Esophagus squamous epithelium (tissue), 5 donors: ENCODE results near the gene COX7B. TPM values are rescaled to one million over a fixed set of nuclear protein-coding genes. Genes with fewer than 3 reads are reported as not detected.
"Not testable (repeated sequence)": the region's sequence is repeated elsewhere in the genome, so short reads cannot be mapped to it uniquely, and the experiment has no call there.

Experiments
- DNase-seq: peaks from one replicate; lab custom pipeline; 2025; lab: John Stamatoyannopoulos, UW
- H3K27ac ChIP-seq, 4 donors: fragments of 200-600 bp; sonication (generic); one replicate each; pipeline ENCODE4 v1.5.1; 2016 to 2019; ENCODE audit warnings: mild to moderate bottlenecking in 1 of 4
- H3K27me3 ChIP-seq, 4 donors: fragments of 200-600 bp; sonication (generic); 1 replicate in 3 of 4; 2 replicates in 1 of 4; pipeline versions ENCODE4 v1.5.1 to v1.6.0; 2017 to 2021; ENCODE audit warnings: antibody characterized with exemption in 1 of 4
- H3K36me3 ChIP-seq, 3 donors: fragments of 200-600 bp; sonication (generic); one replicate each; pipeline ENCODE4 v1.5.1; 2016 to 2019
- H3K4me1 ChIP-seq, 3 donors: fragments of 200-600 bp; sonication (generic); one replicate each; pipeline ENCODE4 v1.5.1; 2017 to 2019
- H3K4me3 ChIP-seq, 4 donors: fragments of 200-600 bp; sonication (generic); 1 replicate in 3 of 4; 2 replicates in 1 of 4; pipeline ENCODE4 v1.5.1; 2016 to 2019; ENCODE audit warnings: mild to moderate bottlenecking in 2 of 4, moderate library complexity in 1 of 4
- H3K9me3 ChIP-seq, 3 donors: fragments of 200-600 bp; sonication (generic); one replicate each; pipeline ENCODE4 v1.5.1; 2016 to 2019
- CTCF ChIP-seq, 6 experiments: fragments of 450-650 bp in 4 of 6; fragments of 200-600 bp in 2 of 6; sonication (generic) in 2 of 6; IDR thresholded peaks; one replicate each; pipeline ENCODE4 v1.5.1; 2016 to 2019; ENCODE audit warnings: antibody characterized with exemption in 6 of 6, mild to moderate bottlenecking in 4 of 6, moderate library complexity in 4 of 6
- POLR2A ChIP-seq, 4 donors: fragments of 450-650 bp; IDR thresholded peaks; one replicate each; pipeline ENCODE4 v1.6.1; 2017; ENCODE audit warnings: antibody characterized with exemption in 4 of 4, mild to moderate bottlenecking in 4 of 4, moderate library complexity in 3 of 4
- WGBS, 2 donors: methylation state at CpG; one replicate each; pipeline ENCODE4 v1.1.5; 2018; 5-methylcytosine and 5-hydroxymethylcytosine counted together
- intact Hi-C: fragments of 100-400 bp; cut with DNase I; formaldehyde crosslinking; loops from one replicate; pipeline ENCODE4 v1.15.0; 2022
- total RNA-seq, 4 donors: library from RNA; depleted of rRNA; stranded (reverse); fragments of >200 nt; gene quantifications; one replicate each; pipeline ENCODE4 v1.1.0, GENCODE V29; 2016
- donor health status: DM: yes; HTN: yes; CAD: no.

Gene COX7B, protein sequence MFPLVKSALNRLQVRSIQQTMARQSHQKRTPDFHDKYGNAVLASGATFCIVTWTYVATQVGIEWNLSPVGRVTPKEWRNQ
- total RNA-seq, result 100 to 1,000 TPM; 557 to 908 (median 740) TPM

GRCh38 chrX:77899081-77899828 lies at the start of gene COX7B:
Gene COX7B (plus strand): TSS chrX:77899468. CDS start chrX:77899554, 86 bp downstream.
- intact Hi-C loops, result no loop called here
- Histone ChIP-seq H3K9me3 (no peaks in the 10 kb centered on the region), H3K36me3 (peaks cover 0 to 28% (median 0%) of the 10 kb centered on the region in 3 donors), H3K4me1 (peaks cover 0 to 29% (median 4%) of the 10 kb centered on the region in 3 donors), H3K4me3 (peak within 1 kb of the TSS; percentile 45 to 73 (median 60)), H3K27ac (peak within 1 kb of the TSS; percentile 83 to 92 (median 91)), H3K27me3 (no peaks in the 10 kb centered on the region)
- no peak for DNase-seq
- 1 to 35% methylated on average over 20 to 28 of the region's 28 CpGs for WGBS, 2 donors
- TF ChIP-seq CTCF (IDR thresholded peaks at IDR 0.05) (peak in 3 of 6 experiments; percentile 24 to 42 (median 30)), POLR2A (IDR thresholded peaks at IDR 0.05) (peak in 2 of 4 donors; percentile 62 to 73)

DNA sequence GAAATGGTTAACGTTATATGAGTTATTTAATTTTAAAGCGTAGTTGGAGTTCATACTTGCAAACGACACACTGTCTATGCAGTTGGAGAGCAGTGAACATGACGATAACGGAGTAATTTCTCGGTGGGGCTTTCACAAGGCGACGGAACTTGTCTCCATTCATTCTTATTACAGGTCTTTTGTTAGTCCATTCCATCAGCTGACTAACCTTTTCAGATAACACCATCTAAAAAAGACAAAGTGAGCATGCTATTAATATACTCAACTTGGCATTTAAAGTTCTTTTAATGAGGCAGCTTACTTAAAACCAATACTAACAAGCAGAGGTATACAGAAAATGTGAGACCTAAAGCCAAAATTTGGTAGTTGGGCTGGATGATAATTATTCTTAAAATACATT lies 23.9 kb upstream of the COX7B start:
- no peak for TF ChIP-seq POLR2A (IDR thresholded peaks at IDR 0.05)
- TF ChIP-seq CTCF (IDR thresholded peaks at IDR 0.05), result no peak
- Histone ChIP-seq H3K9me3 (no peaks in the 10 kb centered on the region), H3K4me3 (no peak overlapping the region), H3K4me1 (no peaks in the 10 kb centered on the region), H3K36me3 (peaks cover 0 to 41% (median 0%) of the 10 kb centered on the region in 3 donors), H3K27me3 (no peaks in the 10 kb centered on the region), H3K27ac (no peak overlapping the region)
- DNase-seq, result no peak
- 92 to 93% methylated on average over 8 of the region's 8 CpGs for WGBS, 2 donors
- intact Hi-C loops, result no loop called here

GRCh38 chrX:77881418-77881817 lies 17.9 kb upstream of the COX7B start:
- intact Hi-C loops, DNase-seq, H3K36me3 ChIP-seq, H3K9me3 ChIP-seq, H3K27me3 ChIP-seq, H3K27ac ChIP-seq, H3K4me3 ChIP-seq, H3K4me1 ChIP-seq: not testable (repeated sequence)
- WGBS, 2 donors, result 63 to 83% methylated on average over 3 to 4 of the region's 4 CpGs

DNA sequence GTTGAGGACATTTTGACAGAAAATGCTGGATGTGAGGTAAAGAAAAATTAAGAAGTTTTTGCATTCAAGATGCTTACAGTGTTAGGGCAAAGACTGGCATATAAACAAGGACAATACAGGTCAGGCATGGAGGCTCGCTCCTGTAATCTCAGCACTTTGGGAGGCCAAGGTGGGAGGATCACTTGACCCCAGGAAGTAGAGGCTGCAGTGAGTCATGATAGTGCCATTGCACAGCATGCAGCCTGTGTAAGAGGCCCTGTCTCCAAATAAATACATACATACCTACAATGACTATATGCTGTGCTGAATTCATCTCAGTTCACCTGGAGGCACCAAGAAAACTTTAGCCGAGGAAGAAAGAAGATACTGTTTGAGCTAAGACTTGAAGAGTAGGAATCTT lies 6.4 kb upstream of the COX7B start:
- Histone ChIP-seq H3K27ac (no peak overlapping the region), H3K27me3 (no peaks in the 10 kb centered on the region), H3K9me3 (no peaks in the 10 kb centered on the region), H3K36me3 (no peaks in the 10 kb centered on the region), H3K4me3 (no peak overlapping the region), H3K4me1 (peaks cover 0 to 28% (median 0%) of the 10 kb centered on the region in 3 donors)
- no peak for TF ChIP-seq CTCF (IDR thresholded peaks at IDR 0.05)
- TF ChIP-seq POLR2A (IDR thresholded peaks at IDR 0.05), result no peak
- WGBS, 2 donors, result 86 to 93% methylated on average over 2 of the region's 2 CpGs
- intact Hi-C loops, result no loop called here
- no peak for DNase-seq

DNA sequence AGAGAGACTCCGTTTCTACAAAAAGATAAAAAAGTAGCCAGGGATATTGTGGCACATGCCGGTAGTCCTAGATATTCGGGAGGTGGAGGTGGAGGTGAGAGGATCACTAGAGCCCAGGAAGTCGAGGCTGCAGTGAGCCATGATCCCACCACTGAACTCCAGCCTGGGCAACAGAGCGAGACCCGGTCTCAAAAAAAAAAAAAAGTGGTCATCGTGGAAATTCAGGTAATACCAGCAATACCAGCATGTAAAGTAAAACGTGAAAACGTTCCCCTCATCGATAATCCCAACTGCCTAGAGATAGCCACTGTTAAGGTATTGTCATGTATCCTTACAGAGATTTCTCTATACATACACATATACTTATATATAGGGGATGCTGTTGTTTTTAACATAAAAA lies 5.6 kb upstream of the COX7B start:
- H3K4me1 ChIP-seq, result peaks cover 0 to 28% (median 0%) of the 10 kb centered on the region in 3 donors
- no peak for TF ChIP-seq CTCF (IDR thresholded peaks at IDR 0.05)
- TF ChIP-seq POLR2A (IDR thresholded peaks at IDR 0.05), result no peak
- no peaks in the 10 kb centered on the region for H3K27me3 ChIP-seq
- peak overlapping the region in 2 of 4 donors; percentile 64 to 68 for H3K4me3 ChIP-seq
- WGBS, 2 donors, result 47 to 73% methylated on average over 8 to 10 of the region's 10 CpGs
- H3K9me3 ChIP-seq, result no peaks in the 10 kb centered on the region
- no peak for DNase-seq
- H3K27ac ChIP-seq, result peak overlapping the region in 2 of 4 donors; percentile 95 to 97
- H3K36me3 ChIP-seq, result no peaks in the 10 kb centered on the region
- intact Hi-C loops, result no loop called here
